HEK293T (cell line): ENCODE results near the gene SPRED3.
A peak's percentile ranks its signal among the peaks of the same experiment; 100 is the strongest.

Experiments
- CTCF ChIA-PET: fragments of 350-600 bp; formaldehyde crosslinking; extraction: SDS; loops from one replicate; lab custom pipeline; 2021; ENCODE audit warnings: antibody characterized with exemption, inconsistent platforms; lab: Yijun Ruan, JAX
- POLR2A ChIA-PET: fragments of 350-600 bp; formaldehyde crosslinking; extraction: SDS; loops from one replicate; lab custom pipeline; 2020; ENCODE audit warnings: antibody characterized with exemption, inconsistent platforms; lab: Yijun Ruan, JAX
- DNase-seq: peaks from one replicate; pipeline ENCODE4 v3.0.0; 2012; ENCODE audit warnings: mixed read lengths; ENCODE audit errors: extremely low spot score
- ARNT ChIP-seq: fragments of 450-650 bp; IDR thresholded peaks from 2 replicates; pipeline ENCODE4 v1.6.1; 2017; ENCODE audit warnings: mild to moderate bottlenecking
- BHLHE40 ChIP-seq: fragments of 450-650 bp; IDR thresholded peaks from 2 replicates; pipeline ENCODE4 v1.6.1; 2016; ENCODE audit warnings: mild to moderate bottlenecking, moderate library complexity, borderline replicate concordance
- CTBP1 ChIP-seq: fragments of 450-650 bp; IDR thresholded peaks from 2 replicates; pipeline ENCODE4 v1.6.1; 2016; ENCODE audit warnings: borderline replicate concordance
- ELF4 ChIP-seq: fragments of 450-650 bp; IDR thresholded peaks from 2 replicates; pipeline ENCODE4 v1.6.1; 2017; ENCODE audit warnings: antibody characterized with exemption
- FOXA1 ChIP-seq: fragments of 450-650 bp; IDR thresholded peaks from 2 replicates; pipeline ENCODE4 v1.6.1; 2016; ENCODE audit warnings: mild to moderate bottlenecking
- FOXK2 ChIP-seq: fragments of 450-650 bp; IDR thresholded peaks from 2 replicates; pipeline ENCODE4 v1.6.1; 2016; ENCODE audit warnings: mild to moderate bottlenecking
- FOXM1 ChIP-seq: fragments of 450-650 bp; IDR thresholded peaks from 2 replicates; pipeline ENCODE4 v1.6.1; 2017; ENCODE audit warnings: mild to moderate bottlenecking, borderline replicate concordance
- HDGF ChIP-seq: fragments of 450-650 bp; IDR thresholded peaks from 2 replicates; pipeline ENCODE4 v1.6.1; 2017; ENCODE audit warnings: antibody characterized with exemption, borderline replicate concordance
- L3MBTL2 ChIP-seq: fragments of 450-650 bp; conservative IDR thresholded peaks from 2 replicates; pipeline ENCODE4 v1.6.1; 2016; ENCODE audit warnings: mild to moderate bottlenecking
- LEF1 ChIP-seq: fragments of 450-650 bp; IDR thresholded peaks from 2 replicates; pipeline ENCODE4 v1.6.1; 2017; ENCODE audit warnings: mild to moderate bottlenecking, borderline replicate concordance
- NFRKB ChIP-seq: fragments of 450-650 bp; IDR thresholded peaks from 2 replicates; pipeline ENCODE4 v1.6.1; 2016; ENCODE audit warnings: mild to moderate bottlenecking, moderate library complexity
- SP1 ChIP-seq: fragments of 450-650 bp; IDR thresholded peaks from 2 replicates; pipeline ENCODE4 v1.6.1; 2017
- SUZ12 ChIP-seq: fragments of 450-650 bp; IDR thresholded peaks from 2 replicates; pipeline ENCODE4 v1.6.1; 2016; ENCODE audit warnings: mild to moderate bottlenecking
- TARDBP ChIP-seq: fragments of 450-650 bp; IDR thresholded peaks from 2 replicates; pipeline ENCODE4 v1.6.1; 2016
- ZNF384 ChIP-seq: fragments of 450-650 bp; IDR thresholded peaks from 2 replicates; pipeline ENCODE4 v1.6.1; 2016
- TF ChIP-seq, protein P1 (sequence below): fragments of 450-650 bp; IDR thresholded peaks from 2 replicates; pipeline ENCODE4 v1.6.1; 2016

The SPRED3 gene

GRCh38 chr19:38370299-38370698, 18.2 kb upstream of the SPRED3 start:
- no peak for TF ChIP-seq ELF4
- no peak for TF ChIP-seq ARNT
- no peak for TF ChIP-seq FOXA1
- TF ChIP-seq, protein P1, sequence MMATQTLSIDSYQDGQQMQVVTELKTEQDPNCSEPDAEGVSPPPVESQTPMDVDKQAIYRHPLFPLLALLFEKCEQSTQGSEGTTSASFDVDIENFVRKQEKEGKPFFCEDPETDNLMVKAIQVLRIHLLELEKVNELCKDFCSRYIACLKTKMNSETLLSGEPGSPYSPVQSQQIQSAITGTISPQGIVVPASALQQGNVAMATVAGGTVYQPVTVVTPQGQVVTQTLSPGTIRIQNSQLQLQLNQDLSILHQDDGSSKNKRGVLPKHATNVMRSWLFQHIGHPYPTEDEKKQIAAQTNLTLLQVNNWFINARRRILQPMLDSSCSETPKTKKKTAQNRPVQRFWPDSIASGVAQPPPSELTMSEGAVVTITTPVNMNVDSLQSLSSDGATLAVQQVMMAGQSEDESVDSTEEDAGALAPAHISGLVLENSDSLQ: no peak
- TF ChIP-seq LEF1: no peak
- no peak for TF ChIP-seq NFRKB
- TF ChIP-seq TARDBP: no peak
- no peak for TF ChIP-seq SP1
- no peak for TF ChIP-seq ZNF384
- no peak for TF ChIP-seq L3MBTL2
- no peak for TF ChIP-seq SUZ12
- ChIA-PET POLR2A (no interaction called here), CTCF (no interaction called here)
- no peak for DNase-seq

GRCh38 chr19:38371081-38371480, 17.4 kb upstream of the SPRED3 start:
- ChIA-PET CTCF (no interaction called here), POLR2A (no interaction called here)
- no peak for TF ChIP-seq ARNT
- no peak for TF ChIP-seq NFRKB
- TF ChIP-seq CTBP1: no peak
- no peak for TF ChIP-seq HDGF
- TF ChIP-seq TARDBP: no peak
- TF ChIP-seq, protein P1: no peak
- TF ChIP-seq FOXK2: no peak
- TF ChIP-seq FOXA1: no peak
- TF ChIP-seq FOXM1: no peak
- no peak for TF ChIP-seq SP1
- no peak for TF ChIP-seq LEF1
- no peak for TF ChIP-seq ZNF384
- TF ChIP-seq ELF4: no peak
- no peak for TF ChIP-seq BHLHE40
- no peak for TF ChIP-seq L3MBTL2
- no peak for DNase-seq

GRCh38 chr19:38373907-38374331, 14.6 kb upstream of the SPRED3 start:
- no peak for DNase-seq
- CTCF ChIA-PET: interaction anchor here (0.6 to 1.1 kb wide), 5 partner anchors 11 to 141 kb away, joined by 3 to 4 read pairs (median 3); no protein-coding TSS in a partner anchor
- POLR2A ChIA-PET: interaction anchor here (0.7 to 2.2 kb wide), 15 partner anchors 10 to 369 kb away, joined by 3 to 40 read pairs (median 6); partner anchors contain the start of genes CATSPERG, EIF3K, FAM98C and GGN
- TF ChIP-seq L3MBTL2 (peak; percentile 10; the same call in 1 of the 2 replicates), BHLHE40 (no peak), FOXK2 (no peak), FOXA1 (no peak), ARNT (no peak), NFRKB (no peak)

DNA sequence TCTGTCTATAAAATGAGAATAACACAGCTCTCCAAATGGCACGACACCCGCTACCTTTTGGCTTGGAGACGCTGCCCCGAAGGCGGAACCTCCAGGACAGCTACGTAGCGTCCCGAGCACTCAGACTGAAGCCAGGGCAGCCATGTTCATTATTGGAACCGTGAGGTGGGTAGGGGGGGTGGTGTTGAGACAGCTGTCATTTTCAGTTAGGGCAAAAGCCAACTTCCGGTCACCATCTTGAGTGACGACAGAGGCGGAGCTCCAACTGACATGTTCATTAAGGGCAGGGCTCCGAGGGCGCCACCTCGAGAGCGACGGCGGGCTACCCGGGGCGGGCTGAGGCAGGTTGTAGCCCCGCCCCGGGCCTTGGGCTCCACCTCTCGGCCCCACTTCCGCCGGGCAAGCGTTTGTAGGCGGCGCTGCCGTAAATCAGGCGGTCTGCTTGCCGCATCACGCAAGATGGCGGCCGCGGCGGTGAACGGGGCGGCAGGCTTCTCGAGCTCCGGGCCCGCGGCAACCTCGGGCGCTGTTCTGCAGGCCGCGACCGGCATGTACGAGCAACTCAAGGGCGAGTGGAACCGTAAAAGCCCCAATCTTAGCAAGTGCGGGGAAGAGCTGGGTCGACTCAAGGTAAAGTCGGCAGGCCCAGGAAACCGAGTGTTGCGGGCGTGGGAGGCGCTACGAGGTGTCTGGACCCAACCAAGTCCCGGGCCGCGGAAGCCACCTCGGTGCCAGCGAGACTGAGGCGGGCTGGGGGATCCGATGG, 14.0 kb upstream of the SPRED3 start, which contains the start of gene PSMD8:
PSMD8 (plus strand) TSS at position 240 of the 766 bp plus-strand sequence; CDS start at position 271, 31 bp downstream.
- ChIA-PET POLR2A (interaction anchor here (0.7 to 2.2 kb wide), 15 partner anchors 10 to 370 kb away, joined by 3 to 40 read pairs (median 6); partner anchors contain the start of genes CATSPERG, EIF3K, FAM98C and GGN), CTCF (interaction anchor here (0.6 to 1.1 kb wide), 5 partner anchors 12 to 141 kb away, joined by 3 to 4 read pairs (median 3); no protein-coding TSS in a partner anchor)
- TF ChIP-seq ELF4: peak; percentile 81
- TF ChIP-seq L3MBTL2: peak; percentile 27
- no peak for TF ChIP-seq SUZ12
- TF ChIP-seq, protein P1: peak; percentile 96
- TF ChIP-seq ARNT: no peak
- DNase-seq: peak; percentile 98

DNA sequence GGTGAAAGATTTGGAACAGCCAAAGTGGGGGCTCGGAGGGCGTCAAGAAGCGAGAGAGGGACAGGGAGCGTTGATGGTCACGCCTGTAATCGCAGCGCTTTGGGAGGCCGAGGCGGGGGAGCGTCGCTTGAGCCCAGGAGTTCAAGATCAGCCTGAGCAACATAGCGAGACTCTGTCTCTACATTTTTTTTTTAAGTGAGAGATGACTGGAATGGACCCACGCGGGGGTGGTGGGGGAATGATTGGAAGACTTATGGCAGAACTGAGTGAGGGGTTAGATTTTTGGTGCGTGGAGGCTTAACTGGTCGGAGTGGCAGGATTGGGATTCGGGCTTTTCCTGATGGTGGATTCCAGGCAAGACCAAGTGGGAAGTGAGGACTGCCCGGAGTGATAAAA, 13.4 kb upstream of the SPRED3 start:
- CTCF ChIA-PET: no interaction called here
- POLR2A ChIA-PET: interaction anchor here (1.6 to 2.2 kb wide), 4 partner anchors 13 to 244 kb away, joined by 7 to 40 read pairs (median 24); partner anchors contain the start of genes CATSPERG, EIF3K, GGN and SPRED3
- TF ChIP-seq ZNF384: no peak
- TF ChIP-seq BHLHE40: no peak
- TF ChIP-seq SP1: no peak
- no peak for TF ChIP-seq L3MBTL2
- no peak for TF ChIP-seq SUZ12
- TF ChIP-seq ARNT: no peak
- no peak for TF ChIP-seq TARDBP
- TF ChIP-seq HDGF: no peak
- no peak for TF ChIP-seq FOXK2
- no peak for TF ChIP-seq ELF4
- TF ChIP-seq FOXA1: no peak
- DNase-seq: no peak

- DNase-seq: no peak
- CTCF ChIA-PET: interaction anchor here (0.7 kb wide), 1 partner anchor 8 kb away, joined by 3 read pairs; no protein-coding TSS in a partner anchor
Measured at GRCh38 chr19:38375748-38376147, 12.7 kb upstream of the SPRED3 start.

More at GRCh38 chr19:38375748-38376147, 12.7 kb upstream of the SPRED3 start:
- POLR2A ChIA-PET: interaction anchor here (0.8 to 2.2 kb wide), 4 partner anchors 12 to 243 kb away, joined by 3 to 7 read pairs (median 4); partner anchors contain the start of genes CATSPERG, EIF3K and GGN
- TF ChIP-seq ZNF384: no peak
- no peak for TF ChIP-seq FOXK2
- TF ChIP-seq NFRKB: no peak
- no peak for TF ChIP-seq BHLHE40
- TF ChIP-seq, protein P1: no peak
